NCI-H146 treated with DMSO at 0.1 percent for 48 hours (cell line): ENCODE data around the gene LDLR.
"Not testable (repeated sequence)": the region's sequence is repeated elsewhere in the genome, so short reads cannot be mapped to it uniquely, and the experiment has no call there.

Experiments
- DNase-seq: peaks from one replicate; lab custom pipeline; 2025; ENCODE audit not compliant: unreplicated experiment; lab: John Stamatoyannopoulos, UW

The LDLR gene

DNA sequence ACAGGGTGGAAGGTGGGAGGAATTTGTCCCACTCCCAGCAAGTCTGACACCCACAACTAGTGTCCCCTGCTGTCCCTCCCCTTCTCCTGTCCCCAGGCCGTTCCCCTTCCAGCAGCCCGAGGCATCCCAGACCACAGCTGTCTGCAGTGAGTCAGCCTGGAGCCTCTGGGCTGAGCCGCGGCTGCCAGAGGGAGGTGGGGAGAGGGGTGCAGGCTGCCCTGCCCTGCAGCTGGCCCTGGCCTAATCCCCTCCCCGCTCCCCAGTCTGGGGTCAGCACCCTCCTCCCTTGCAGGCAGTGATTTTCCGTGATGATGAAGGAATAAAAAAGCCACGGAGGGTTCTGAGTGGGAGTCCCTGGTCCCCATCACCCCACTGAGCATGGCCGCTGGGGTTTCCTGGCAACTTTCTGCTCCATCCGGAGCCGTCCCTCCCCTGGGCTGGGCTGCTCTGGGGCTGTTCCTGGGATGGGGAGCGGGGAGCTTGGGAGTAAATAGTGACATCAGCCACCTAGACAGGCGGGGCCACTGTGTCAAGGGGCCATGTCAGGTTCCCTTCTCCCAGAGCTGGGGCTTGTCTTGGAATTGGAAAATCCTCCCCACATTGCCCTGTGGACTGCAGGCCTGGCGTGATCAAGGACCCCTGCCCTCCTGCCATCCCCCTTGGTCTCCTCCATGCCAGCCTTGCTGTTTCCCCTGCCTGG, 49.5 kb downstream of the LDLR start:
- no peak for DNase-seq

DNA sequence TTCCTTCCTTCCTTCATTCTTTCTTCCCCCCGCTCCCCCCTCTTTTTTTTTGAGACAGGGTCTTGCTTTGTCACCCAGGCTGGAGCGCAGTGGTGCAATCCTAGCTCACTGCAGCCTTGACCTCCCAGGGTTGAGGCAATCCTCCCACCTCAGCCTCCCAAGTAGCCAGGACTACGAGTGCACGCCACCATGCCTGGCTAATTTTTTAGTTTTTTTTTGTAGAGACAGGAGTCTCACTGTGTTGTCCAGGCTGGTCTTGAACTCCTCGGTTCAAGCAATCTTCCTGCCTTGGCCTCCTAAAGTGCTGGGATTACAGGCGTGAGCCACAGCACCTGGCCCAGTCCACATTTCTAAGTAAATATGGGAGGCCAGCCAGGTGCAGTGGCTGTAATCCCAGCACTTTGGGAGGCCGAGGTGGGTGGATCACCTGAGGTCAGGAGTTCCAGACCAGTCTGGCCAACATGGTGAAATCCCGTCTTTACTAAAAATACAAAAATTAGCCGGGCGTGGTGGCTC, 50.8 kb downstream of the LDLR start:
- DNase-seq = not testable (repeated sequence)

DNA sequence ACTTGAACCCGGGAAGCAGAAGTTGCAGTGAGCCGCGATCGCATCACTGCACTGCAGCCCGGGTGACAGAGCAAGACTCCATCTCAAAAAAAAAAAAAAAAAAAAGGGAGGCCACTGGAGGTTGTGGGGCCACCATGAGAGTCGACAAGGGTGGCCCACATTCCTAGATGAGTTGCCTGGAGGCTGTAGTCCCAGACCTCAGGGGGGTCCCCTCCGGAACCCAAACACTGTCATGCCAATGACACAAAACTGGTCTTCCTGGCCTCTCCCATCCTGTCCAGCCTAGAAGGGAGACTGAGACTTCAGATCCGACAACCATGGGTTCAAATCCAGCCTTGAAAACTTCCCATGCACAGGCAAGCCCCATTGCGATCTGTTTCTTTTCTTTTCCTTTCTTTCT, 51.6 kb downstream of the LDLR start:
- DNase-seq = no peak

DNA sequence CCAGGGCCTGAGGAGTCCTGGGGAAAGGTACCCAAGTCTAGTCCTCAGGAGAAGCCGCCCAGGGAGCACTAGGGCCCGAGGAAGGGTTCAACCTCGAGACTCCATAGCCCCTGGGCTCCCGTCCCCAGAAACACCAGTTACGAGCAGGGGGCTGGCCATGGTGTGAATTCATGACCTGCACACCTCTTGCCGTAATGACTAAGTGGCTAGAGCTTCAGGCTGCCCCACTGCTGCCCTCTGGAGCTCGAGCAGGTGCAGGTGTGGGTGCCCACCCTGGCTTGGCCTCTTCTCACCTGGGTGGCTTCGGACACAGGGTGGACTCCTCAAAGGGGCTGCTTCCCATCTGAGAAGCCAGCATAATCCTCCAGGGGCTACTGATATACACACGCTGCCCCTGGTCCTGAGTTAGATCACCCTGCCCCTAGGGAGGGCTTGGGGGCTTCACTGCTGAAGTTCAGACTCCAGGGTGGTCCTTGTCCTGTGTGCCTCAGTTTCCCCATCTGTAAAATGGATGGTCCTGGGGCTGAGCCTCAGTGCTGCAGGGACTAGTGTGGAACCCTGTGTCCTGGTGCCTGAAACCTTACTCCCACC, 52.8 kb downstream of the LDLR start:
- DNase-seq = no peak

DNA sequence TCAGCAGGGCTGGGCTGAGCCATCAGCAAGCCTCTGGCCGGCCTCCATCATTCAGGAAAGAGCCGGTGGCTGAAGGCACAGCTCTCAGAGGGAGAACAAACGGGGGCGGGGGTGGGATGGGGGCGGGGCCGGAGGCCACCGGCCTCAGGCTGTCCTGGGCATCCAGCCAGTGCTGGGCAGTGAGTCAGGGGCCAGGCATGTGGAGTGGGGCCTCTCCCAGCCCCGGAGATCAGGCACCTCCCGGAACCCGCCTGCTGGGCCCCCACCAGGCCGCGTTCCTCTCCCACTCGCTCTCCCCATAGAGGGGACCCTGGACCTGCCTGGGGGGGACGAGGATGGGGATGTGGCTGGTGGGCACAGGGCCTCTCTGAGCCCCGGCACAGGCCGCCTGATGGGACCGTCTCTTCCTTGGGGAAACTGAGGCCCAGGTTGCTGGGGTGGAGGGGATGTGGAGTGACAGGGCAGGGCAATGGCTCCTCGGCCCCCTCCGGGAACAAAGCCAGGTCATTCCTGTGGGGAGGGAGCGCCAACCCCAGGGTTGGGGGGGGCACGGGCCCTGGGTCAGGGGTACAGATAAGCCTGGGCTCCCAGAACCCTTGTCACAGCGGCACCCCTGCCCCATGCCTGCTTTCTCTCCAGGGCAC, 53.4 kb downstream of the LDLR start:
- DNase-seq = no peak

DNA sequence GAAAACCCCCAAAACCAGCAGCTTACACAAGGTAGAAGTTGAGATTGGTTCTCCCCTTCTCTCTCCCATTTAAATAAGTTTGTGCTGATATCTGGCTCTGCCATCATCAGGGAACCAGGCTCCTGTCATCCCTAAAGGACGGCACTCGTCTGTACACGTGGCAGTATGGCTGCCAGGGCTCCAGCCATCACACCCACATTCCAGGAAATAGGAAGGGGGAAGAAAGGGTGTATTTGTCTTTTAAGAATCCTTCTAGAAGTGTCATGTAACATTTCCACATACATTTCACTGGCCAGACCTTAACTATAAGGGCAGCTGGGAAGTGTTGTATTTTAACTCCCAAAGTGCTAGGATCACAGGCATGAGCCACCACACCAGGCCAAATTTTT, 56.3 kb downstream of the LDLR start:
- no peak for DNase-seq

DNA sequence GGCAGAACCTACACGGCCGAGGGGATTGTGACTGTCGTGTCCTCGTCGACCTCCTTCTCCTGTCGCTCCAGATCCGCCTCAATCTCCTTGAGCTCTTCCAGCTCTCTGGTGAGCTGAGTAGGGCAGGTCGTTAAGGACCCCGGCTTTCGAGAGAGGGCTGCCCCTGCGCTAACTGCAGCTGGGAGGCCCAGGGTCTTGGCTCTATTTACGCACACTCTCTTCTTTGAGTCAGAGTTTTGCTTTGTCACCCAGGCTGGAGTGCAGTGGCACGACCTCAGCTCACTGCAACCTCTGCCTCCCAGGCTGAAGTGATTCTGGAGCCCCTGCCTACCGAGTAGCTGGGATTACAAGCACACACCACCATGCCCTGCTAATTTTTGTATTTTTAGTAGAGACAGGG, 58.7 kb downstream of the LDLR start:
- no peak for DNase-seq

DNA sequence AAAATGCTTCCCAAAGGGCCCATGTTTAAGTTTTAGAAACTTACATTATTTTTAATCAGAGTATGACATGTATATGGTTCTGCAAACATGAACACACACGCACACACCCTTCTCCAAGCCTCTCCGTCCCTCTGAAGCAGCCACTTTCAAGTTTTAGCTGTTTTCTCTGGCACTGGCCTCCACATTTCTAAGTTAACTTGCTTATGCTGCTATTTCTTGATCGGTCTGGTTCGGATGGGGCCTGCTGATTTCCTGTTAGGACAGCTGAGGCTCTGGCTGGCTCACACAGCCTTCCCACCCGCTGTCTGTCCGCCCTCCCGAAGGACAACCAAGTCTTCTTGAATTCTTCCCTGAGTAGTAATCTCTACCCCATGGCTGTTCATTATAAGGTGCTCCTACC, 61.9 kb downstream of the LDLR start:
- no peak for DNase-seq

DNA sequence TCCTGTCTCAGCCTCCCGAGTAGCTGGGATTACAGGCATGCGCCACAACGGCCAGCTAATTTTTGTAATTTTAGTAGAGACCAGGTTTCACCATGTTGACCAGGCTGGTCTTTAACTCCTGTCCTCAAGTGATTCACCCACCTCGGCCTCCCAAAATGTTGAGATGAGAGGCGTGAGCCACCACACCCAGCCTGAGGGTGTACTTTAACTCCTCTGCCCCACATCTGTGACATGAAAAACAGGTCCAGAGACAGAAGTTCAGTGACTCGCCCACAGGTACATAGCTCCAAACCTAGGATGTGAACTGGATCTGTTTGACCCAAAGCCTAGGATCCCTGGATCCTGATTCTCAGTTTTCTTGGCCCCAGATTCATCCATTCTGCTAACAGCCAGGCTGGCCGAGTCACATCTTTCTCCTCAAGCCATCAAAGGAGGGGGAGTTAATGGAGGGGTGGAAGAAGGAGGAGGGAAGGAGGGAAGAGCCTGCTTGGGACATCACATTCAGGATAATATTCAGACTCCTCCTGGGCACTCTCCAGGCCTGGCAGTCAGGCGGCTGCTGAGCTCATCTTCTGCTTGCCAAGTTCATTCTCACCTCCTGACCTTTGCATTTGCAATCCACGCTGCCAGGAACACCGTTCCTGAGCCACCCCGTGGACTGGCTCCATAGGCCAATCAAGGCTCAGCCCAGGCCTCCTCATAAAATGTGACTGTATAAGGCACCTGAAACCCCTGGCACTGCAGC, 63.2 kb downstream of the LDLR start:
- DNase-seq = no peak

DNA sequence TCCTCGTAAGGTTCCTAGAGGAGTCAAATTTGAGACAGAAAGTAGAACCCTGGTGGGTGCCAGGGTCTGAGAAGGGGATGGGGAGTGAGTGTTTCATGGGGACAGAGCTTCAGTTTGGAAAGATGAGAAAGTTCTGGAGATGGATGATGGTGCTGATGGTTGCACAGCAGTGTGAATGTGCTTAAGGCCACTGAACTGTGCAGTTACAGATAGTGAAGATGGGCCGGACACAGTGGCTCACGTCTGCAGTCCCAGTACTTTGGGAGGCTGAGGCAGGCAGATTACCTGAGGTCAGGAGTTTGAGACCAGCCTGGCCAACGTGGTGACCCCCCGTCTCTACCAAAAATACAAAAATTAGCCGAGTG, 65.4 kb downstream of the LDLR start:
- no peak for DNase-seq

DNA sequence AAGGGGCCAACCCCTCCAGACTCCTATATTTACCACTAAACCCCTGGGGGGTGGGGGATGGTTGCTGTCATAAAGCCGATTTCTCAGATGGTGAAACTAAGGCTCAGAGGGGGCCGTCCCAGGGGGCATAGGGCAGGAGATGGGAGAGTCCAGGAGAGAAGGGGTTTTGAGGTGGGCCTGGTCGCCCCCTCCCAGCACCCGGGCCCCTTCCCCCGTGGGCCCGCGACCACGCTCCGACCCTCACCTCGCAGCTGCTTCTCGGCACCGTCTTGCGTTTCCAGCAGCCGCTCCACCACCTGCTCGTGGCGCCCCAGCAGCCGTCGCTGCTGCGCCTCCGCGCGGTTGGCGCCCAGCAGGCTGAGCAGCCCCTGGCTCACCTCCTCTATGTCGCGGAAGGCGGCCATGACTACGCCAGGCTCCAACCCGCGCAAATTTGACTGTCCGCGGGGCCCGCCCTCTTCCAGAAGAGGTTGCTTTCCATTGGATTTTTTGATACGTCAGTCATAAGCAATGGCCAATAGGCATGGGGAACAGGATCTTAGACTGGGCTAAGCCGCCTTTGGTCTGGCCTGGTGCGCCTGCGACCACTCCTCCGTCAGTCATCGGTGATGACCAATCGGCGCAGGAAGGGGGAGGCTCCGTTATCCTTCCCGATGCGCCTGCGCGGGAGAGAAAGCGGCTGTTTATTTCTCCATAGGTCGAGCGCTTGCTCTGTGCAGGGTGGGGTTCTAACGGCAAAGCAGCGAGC, 66.3 kb downstream of the LDLR start, which contains the start of gene SPC24:
Gene SPC24 (minus strand): TSS at position 410 of the 748 bp plus-strand sequence. CDS start 6 bp downstream, at position 404.
- peak; percentile 99 for DNase-seq

DNA sequence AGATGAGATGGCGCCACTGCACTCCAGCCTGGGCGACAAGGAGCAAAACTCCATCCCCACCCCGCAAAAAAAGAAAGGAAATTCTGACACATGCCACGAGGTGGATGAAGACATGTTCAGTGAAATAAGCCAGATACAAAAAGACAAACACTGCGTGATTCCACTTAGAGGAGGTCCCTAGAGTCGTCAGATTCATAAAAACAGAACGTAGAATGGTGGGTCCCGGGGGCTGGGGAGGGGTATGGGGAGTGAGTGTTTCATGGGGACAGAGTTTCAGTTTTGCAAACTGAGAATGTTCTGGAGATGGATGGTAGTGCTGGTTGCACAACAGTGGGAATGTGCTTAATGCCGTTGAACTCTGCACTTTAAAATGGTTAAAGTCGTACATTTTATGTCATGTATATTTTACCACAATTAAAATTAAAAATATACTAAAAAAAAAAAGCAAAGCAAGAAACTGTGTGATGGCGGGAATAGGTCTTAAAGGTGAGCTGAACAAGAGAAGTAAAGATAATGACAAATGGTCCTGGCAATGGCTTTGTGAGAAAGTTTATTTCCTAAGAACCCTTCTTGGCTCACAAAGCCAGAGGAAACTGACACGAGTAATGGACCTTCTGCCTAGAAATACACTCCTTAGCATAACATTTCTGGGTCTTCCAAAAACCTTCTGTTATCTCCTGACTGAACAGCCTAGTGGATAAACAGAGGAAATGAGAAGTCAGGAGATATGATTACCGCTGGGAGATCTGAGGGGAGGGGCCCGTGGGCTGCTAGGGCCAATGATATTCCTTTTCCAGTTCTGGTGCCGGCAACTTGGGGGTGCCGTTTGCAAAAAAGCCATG, 70.6 kb downstream of the LDLR start:
- DNase-seq = no peak

DNA sequence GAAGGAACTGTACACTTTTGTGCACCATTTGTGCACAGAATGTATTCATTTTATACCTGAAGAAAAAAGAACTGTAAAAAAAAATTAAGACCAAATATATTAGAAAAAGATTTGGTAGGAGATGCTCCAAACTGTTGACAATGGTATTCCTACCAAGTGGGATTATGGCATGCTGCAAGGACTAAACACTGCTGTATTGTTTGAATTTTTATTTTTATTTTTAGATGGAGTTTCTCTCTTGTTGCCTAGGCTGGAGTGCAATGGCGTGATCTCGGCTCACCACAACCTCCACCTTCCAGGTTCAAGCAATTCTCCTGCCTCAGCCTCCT, 71.1 kb downstream of the LDLR start:
- DNase-seq = not testable (repeated sequence)

DNA sequence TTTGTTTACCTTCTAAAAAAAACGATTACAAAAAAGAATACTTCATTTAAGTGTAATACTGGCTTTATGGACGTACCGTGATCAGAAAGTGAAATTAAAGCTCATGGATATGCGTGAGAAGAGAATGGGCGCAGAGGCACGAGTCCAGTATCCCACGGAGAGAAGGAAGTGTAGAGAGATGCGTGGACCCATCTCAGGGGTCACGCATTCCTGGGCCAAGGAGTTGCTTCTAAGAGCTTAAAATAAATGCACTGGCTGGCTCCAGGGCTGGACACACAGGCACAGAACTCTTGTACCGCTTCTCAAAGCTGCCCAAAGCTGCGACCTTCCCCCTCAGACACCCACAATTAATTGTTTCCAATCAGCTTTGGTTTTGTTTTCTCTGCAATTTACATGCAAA, 75.0 kb downstream of the LDLR start:
- DNase-seq = no peak

DNA sequence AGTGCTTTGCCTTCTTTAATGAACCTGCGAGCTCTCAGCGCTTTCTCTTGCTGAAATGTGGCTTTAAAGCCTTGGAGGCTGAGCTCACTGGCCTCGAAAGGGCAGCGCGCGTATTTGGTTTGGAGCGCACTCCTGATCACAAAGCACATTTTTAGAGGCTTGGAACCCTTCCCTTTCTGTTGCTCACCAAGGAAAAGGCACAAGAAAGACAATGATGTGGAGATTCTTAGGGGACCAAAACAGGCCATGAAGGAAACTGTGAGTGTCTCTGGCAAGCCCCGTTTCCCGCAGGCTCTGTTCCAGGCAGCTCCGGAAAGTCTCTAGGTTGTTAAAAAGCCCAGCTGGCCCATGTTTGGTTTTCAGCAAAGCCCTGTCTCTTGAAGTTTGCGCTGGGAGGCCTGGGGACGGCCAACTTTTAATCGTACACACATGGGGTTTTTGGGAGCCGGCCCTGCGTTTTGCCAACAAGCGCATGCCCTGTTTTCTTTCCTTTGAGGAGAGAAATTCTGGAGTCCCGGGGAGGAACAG, 75.7 kb downstream of the LDLR start:
- DNase-seq = no peak

DNA sequence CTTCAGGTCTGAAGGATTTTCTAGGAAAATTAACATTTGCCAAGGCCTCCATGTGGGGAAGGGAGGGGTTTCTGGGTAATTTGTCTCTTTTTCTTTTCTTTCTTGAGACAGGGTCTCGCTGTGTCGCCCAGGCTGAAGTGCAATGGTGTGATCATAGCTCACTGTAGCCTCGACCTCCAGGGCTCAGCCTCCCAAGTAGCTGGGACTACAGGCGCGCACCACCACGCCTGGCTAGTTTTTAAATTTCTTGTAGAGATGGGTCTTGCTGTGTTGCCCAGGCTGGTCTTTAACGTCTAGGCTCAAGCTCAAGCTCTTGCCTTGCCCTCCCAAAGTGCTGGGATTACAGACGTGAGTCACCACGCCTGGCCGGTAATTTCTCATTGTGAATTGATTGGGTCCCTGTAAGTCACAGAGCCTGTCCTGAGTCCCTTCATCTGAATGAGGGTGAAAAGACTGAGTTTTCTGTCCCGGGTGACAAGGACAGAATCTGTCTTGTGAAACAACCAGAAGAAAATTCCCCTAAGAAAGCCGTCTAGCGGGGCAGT, 76.3 kb downstream of the LDLR start:
- DNase-seq = no peak

DNA sequence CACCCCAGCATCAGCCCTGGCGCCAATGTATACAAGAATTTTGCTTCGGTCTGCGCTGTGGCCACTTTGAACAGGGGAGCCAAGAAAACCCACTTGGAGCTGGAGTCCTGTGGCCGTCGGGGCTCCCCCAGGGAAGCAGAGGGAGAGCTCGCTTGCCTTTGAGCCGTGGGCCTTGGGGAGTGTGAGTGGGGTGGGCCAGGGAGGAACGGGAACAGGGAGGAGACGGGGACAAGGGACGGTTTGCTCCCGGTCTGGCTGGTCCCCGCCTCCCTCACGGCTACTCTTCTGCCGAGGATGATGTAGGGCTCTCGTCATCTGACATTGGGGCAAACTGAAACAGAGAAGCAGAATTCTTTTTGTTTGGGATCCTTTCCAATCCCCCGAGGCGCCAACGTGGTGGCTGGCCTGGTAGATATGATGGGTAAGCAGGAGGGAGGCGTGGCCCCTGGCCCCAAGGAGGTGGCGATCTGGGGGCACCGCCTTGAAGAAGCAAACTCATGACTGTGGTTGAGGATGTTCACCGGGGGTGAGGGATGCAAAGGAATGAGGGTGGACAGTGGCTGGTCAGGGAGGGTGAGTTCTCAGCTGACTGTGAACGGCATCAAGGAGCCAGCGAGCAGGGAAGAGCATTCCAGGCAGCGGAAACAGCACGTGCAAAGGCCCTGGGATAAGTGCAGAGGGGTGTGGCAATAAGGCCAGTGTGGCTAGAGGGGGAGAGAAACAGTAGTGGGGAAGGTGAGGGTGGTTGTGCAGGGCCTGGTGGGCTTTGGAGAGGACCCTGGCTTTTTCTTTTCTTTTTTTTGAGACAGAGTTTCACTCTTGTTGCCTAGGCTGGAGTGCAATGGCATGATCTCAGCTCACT, 77.2 kb downstream of the LDLR start:
- no peak for DNase-seq

DNA sequence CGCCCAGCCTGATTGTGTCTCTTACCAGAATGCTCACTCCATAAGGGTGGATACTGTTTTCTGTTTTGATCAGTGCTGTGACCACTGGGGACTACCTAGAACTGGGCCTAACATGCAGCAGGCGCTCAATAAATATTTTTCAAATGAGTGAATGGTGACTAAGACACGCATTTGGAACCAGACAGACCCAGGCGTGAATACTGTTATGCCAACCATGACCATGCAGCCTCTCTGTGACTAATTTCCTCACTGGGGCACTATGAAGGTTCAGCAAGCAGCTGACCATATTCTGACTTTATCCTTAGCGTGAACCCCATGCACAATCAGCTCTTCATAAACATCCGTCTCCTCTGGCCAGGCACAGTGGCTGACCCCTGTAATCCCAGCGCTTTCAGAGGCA, 79.3 kb downstream of the LDLR start:
- DNase-seq = no peak
